GM20431 (cell line): ENCODE measurements around the gene SPATA31E1.
"Not testable (repeated sequence)": the region's sequence is repeated elsewhere in the genome, so short reads cannot be mapped to it uniquely, and the experiment has no call there.

ENCODE experiments used
- in situ Hi-C: fragments of 300-500 bp; cut with MseI, MboI; formaldehyde crosslinking; loops from one replicate; pipeline ENCODE4 v1.15.0; 2020; ENCODE audit warnings: low sequenced_read_pairs; ENCODE audit not compliant: unreplicated experiment

The SPATA31E1 gene

GRCh38 chr9:87882627-87883026 is at the start of gene SPATA31E1:
Gene SPATA31E1 (plus strand): TSS chr9:87882877. CDS start chr9:87882892, 15 bp downstream.
- in situ Hi-C loops: no loop called here

- in situ Hi-C loops: no loop called here
Measured at GRCh38 chr9:87834357-87834756, 48.3 kb upstream of the SPATA31E1 start.

GRCh38 chr9:87836536-87836935 is 46.1 kb upstream of the SPATA31E1 start:
- in situ Hi-C loops: no loop called here

- in situ Hi-C loops: no loop called here
Measured at GRCh38 chr9:87836951-87837705, 45.5 kb upstream of the SPATA31E1 start.

GRCh38 chr9:87840134-87840533 is 42.5 kb upstream of the SPATA31E1 start:
- in situ Hi-C loops: no loop called here

GRCh38 chr9:87842878-87843585 is 39.6 kb upstream of the SPATA31E1 start:
- in situ Hi-C loops: no loop called here

- in situ Hi-C loops: no loop called here
Measured at GRCh38 chr9:87844506-87844905, 38.2 kb upstream of the SPATA31E1 start.

- in situ Hi-C loops: not testable (repeated sequence)
Measured at GRCh38 chr9:87847817-87848216, 34.9 kb upstream of the SPATA31E1 start.

GRCh38 chr9:87849144-87849758 is 33.4 kb upstream of the SPATA31E1 start:
- in situ Hi-C loops: no loop called here

- in situ Hi-C loops: no loop called here
Measured at GRCh38 chr9:87850391-87850790, 32.3 kb upstream of the SPATA31E1 start.

- in situ Hi-C loops: not testable (repeated sequence)
Measured at GRCh38 chr9:87851186-87851585, 31.5 kb upstream of the SPATA31E1 start.

GRCh38 chr9:87853302-87853701 is 29.4 kb upstream of the SPATA31E1 start:
- in situ Hi-C loops: no loop called here

GRCh38 chr9:87853876-87854579 is 28.6 kb upstream of the SPATA31E1 start:
- in situ Hi-C loops: no loop called here

- in situ Hi-C loops: no loop called here
Measured at GRCh38 chr9:87854580-87854955, 28.1 kb upstream of the SPATA31E1 start.

- in situ Hi-C loops: no loop called here
Measured at GRCh38 chr9:87855061-87855460, 27.6 kb upstream of the SPATA31E1 start.

GRCh38 chr9:87857141-87857947 is 25.3 kb upstream of the SPATA31E1 start:
- in situ Hi-C loops: no loop called here

- in situ Hi-C loops: no loop called here
Measured at GRCh38 chr9:87857948-87858335, 24.7 kb upstream of the SPATA31E1 start.

- in situ Hi-C loops: no loop called here
Measured at GRCh38 chr9:87859137-87859536, 23.5 kb upstream of the SPATA31E1 start.

- in situ Hi-C loops: no loop called here
Measured at GRCh38 chr9:87859786-87860185, 22.9 kb upstream of the SPATA31E1 start.

GRCh38 chr9:87861332-87861731 is 21.3 kb upstream of the SPATA31E1 start:
- in situ Hi-C loops: no loop called here
